ENCODE data around the gene SMAGP. TPM values are rescaled to one million over a fixed set of nuclear protein-coding genes. Genes with fewer than 3 reads are reported as not detected.

SMAGP gene
- total RNA-seq, 1 donor from 2014 or later = 9.1 TPM

GRCh38 chr12:51242876-51243275, 27.3 kb downstream of the SMAGP start:
- H3K27me3 Mint-ChIP-seq = no peaks in the 10 kb centered on the region
- peaks cover 9% of the 10 kb centered on the region for H3K4me1 Mint-ChIP-seq (ENCODE audit: low read depth)
- DNase-seq (ENCODE audit: low spot score, unreplicated experiment) = no peak
- H3K36me3 Mint-ChIP-seq (ENCODE audit: insufficient read depth) = peaks cover 16% of the 10 kb centered on the region
- no peaks in the 10 kb centered on the region for H3K9me3 Mint-ChIP-seq (ENCODE audit: low read depth)
- H3K4me3 Mint-ChIP-seq (ENCODE audit: low read depth) = no peak overlapping the region
- H3K27ac Mint-ChIP-seq = no peak overlapping the region
- no peak for TF ChIP-seq CTCF (IDR thresholded peaks at IDR 0.05; ENCODE audit: unreplicated experiment)

GRCh38 chr12:51242120-51242519, 28.1 kb downstream of the SMAGP start:
- no peaks in the 10 kb centered on the region for H3K9me3 Mint-ChIP-seq (ENCODE audit: low read depth)
- no peak for DNase-seq (ENCODE audit: low spot score, unreplicated experiment)
- H3K4me1 Mint-ChIP-seq (ENCODE audit: low read depth) = peaks cover 6% of the 10 kb centered on the region
- no peak overlapping the region for H3K27ac Mint-ChIP-seq
- H3K27me3 Mint-ChIP-seq = no peaks in the 10 kb centered on the region
- peaks cover 16% of the 10 kb centered on the region for H3K36me3 Mint-ChIP-seq (ENCODE audit: insufficient read depth)
- H3K4me3 Mint-ChIP-seq (ENCODE audit: low read depth) = no peak overlapping the region
- no peak for TF ChIP-seq CTCF (IDR thresholded peaks at IDR 0.05; ENCODE audit: unreplicated experiment)

- no peaks in the 10 kb centered on the region for H3K27me3 Mint-ChIP-seq
- DNase-seq (ENCODE audit: low spot score, unreplicated experiment) = no peak
- H3K4me1 Mint-ChIP-seq (ENCODE audit: low read depth) = peaks cover 6% of the 10 kb centered on the region
- peak overlapping the region; percentile 96 for H3K4me3 Mint-ChIP-seq (ENCODE audit: low read depth)
- peaks cover 16% of the 10 kb centered on the region for H3K36me3 Mint-ChIP-seq (ENCODE audit: insufficient read depth)
- no peaks in the 10 kb centered on the region for H3K9me3 Mint-ChIP-seq (ENCODE audit: low read depth)
- peak overlapping the region; percentile 79 for H3K27ac Mint-ChIP-seq
- TF ChIP-seq CTCF (IDR thresholded peaks at IDR 0.05; ENCODE audit: unreplicated experiment) = no peak
These were observed 29.2 kb downstream of the SMAGP start for GRCh38 chr12:51240971-51241370.

GRCh38 chr12:51238510-51239334, 31.5 kb downstream of the SMAGP start, which contains the start of gene DAZAP2:
Gene DAZAP2 (plus strand): TSS chr12:51238826. CDS start chr12:51238908, 82 bp downstream.
- Mint-ChIP-seq H3K4me1 (ENCODE audit: low read depth) (peaks cover 6% of the 10 kb centered on the region), H3K27me3 (no peaks in the 10 kb centered on the region), H3K27ac (peak within 1 kb of the TSS; percentile 100), H3K9me3 (ENCODE audit: low read depth) (no peaks in the 10 kb centered on the region), H3K4me3 (ENCODE audit: low read depth) (peak within 1 kb of the TSS; percentile 96), H3K36me3 (ENCODE audit: insufficient read depth) (peaks cover 12% of the 10 kb centered on the region)
- peak; percentile 29 for TF ChIP-seq CTCF (IDR thresholded peaks at IDR 0.05; ENCODE audit: unreplicated experiment)
- peak; percentile 93 for DNase-seq (ENCODE audit: low spot score, unreplicated experiment)

- no peak for DNase-seq (ENCODE audit: low spot score, unreplicated experiment)
- peak overlapping the region; percentile 96 for H3K4me3 Mint-ChIP-seq (ENCODE audit: low read depth)
- no peak for TF ChIP-seq CTCF (IDR thresholded peaks at IDR 0.05; ENCODE audit: unreplicated experiment)
- peaks cover 6% of the 10 kb centered on the region for H3K4me1 Mint-ChIP-seq (ENCODE audit: low read depth)
- peaks cover 12% of the 10 kb centered on the region for H3K36me3 Mint-ChIP-seq (ENCODE audit: insufficient read depth)
- H3K27me3 Mint-ChIP-seq = no peaks in the 10 kb centered on the region
- H3K27ac Mint-ChIP-seq = peak overlapping the region; percentile 100
- H3K9me3 Mint-ChIP-seq (ENCODE audit: low read depth) = no peaks in the 10 kb centered on the region
These were observed 32.1 kb downstream of the SMAGP start for GRCh38 chr12:51238037-51238509.
